GM19468 (cell line): ENCODE measurements around the gene TIMELESS.
"Not testable (repeated sequence)": the region's sequence is repeated elsewhere in the genome, so short reads cannot be mapped to it uniquely, and the experiment has no call there.

Source experiments
- ATAC-seq: cut with Tn5 transposase; IDR thresholded peaks from one replicate; pipeline ENCODE4 v1.9.1; 2021; ENCODE audit warnings: mild to moderate bottlenecking, moderate library complexity, moderate number of reproducible peaks; ENCODE audit not compliant: unreplicated experiment; ENCODE audit errors: extremely low read depth

TIMELESS gene, protein sequence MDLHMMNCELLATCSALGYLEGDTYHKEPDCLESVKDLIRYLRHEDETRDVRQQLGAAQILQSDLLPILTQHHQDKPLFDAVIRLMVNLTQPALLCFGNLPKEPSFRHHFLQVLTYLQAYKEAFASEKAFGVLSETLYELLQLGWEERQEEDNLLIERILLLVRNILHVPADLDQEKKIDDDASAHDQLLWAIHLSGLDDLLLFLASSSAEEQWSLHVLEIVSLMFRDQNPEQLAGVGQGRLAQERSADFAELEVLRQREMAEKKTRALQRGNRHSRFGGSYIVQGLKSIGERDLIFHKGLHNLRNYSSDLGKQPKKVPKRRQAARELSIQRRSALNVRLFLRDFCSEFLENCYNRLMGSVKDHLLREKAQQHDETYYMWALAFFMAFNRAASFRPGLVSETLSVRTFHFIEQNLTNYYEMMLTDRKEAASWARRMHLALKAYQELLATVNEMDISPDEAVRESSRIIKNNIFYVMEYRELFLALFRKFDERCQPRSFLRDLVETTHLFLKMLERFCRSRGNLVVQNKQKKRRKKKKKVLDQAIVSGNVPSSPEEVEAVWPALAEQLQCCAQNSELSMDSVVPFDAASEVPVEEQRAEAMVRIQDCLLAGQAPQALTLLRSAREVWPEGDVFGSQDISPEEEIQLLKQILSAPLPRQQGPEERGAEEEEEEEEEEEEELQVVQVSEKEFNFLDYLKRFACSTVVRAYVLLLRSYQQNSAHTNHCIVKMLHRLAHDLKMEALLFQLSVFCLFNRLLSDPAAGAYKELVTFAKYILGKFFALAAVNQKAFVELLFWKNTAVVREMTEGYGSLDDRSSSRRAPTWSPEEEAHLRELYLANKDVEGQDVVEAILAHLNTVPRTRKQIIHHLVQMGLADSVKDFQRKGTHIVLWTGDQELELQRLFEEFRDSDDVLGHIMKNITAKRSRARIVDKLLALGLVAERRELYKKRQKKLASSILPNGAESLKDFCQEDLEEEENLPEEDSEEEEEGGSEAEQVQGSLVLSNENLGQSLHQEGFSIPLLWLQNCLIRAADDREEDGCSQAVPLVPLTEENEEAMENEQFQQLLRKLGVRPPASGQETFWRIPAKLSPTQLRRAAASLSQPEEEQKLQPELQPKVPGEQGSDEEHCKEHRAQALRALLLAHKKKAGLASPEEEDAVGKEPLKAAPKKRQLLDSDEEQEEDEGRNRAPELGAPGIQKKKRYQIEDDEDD

DNA sequence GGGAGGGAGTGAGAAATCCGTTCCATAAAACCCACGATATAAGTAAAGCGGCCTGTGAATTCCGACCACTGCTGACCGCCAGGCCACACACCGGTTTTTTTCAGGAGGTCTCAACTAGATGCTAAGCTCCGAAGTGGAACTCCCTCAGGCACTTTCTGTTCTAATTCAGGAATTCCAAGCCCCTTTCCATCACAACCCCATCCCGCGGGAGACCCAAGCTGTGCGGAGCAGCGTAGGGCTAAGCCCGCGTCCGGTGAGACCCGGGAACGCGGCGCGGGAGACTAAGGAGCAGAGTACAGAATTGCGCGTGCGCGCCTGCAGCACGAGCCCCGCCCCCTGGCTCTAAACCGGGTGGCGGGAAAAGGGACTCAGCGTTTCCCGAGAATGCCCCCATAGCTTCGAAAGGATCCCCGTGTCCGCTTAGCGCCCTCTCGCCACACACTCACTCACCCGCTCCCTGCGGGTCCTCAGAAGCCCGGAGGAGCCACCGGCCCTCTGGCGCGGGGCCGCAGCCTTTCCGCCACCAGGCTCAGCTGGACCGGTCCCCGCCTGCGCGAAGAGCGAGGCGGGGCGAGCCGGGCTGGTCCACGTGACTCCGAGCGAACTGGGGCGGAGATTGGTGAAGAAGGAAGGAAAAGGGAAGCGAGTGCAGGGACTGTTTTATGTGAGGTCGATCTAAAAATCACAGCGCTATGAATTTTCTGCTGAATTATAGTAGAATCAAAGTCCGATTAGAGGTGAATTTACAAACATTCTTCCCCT, at the start of gene TIMELESS:
TIMELESS (minus strand) TSS at position 567 of the 762 bp plus-strand sequence. CDS start 15,256 bp downstream, outside the sequence.
- ATAC-seq: peak; percentile 68

DNA sequence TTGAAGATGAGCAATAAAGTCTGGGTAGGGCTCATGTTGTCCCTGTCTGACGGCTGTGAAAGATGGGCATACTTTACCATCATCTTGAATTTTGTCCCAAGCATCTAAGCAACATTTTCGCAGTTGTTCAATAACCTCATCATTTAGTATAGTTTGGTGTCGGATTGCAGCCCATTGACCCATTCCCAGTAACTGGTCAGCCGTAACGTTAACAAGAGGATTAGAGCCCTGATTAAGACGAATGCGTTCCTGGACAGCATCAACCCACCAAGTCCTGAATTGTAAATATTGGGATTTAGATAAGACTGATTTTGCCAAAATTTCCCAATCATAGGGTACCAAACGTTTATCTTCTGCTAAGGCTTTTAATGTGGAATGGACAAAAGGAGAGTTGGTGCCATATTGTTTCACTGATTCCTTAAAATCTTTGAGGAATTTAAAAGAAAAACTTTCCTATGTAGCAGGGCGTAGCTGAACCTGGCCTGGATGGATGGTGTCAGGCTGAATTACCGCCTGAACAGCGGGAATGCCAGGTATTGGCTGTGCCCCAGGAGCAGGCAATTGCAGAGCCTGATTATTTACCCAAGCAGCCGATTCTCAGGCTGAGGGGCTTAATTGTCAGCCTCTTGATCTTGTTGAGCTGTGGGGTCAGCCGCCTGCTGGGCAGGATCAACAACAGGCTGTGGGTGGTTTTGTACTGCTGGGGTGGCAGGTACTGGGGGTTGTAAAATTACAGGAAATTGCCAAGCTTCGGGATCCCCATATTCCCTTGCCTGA, 49.1 kb upstream of the TIMELESS start:
- not testable (repeated sequence) for ATAC-seq

GRCh38 chr12:56496704-56497103, 47.5 kb upstream of the TIMELESS start:
- not testable (repeated sequence) for ATAC-seq

- not testable (repeated sequence) for ATAC-seq
Observed at GRCh38 chr12:56494481-56494880, 45.3 kb upstream of the TIMELESS start.

DNA sequence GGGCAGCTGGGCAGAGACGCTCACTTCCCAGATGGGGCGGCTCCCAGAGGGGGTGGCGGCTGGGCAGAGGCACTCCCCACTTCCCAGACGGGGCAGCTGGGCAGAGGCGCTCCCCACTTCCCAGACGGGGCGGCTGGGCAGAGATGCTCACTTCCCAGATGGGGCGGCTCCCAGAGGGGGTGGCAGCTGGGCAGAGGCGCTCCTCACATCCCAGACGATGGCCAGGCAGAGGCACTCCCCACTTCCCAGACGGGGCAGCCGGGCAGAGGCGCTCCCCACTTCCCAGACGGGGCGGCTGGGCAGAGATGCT, 44.8 kb upstream of the TIMELESS start:
- not testable (repeated sequence) for ATAC-seq

- ATAC-seq: not testable (repeated sequence)
Observed at GRCh38 chr12:56493409-56494105, 44.3 kb upstream of the TIMELESS start.

- no peak for ATAC-seq
Observed at GRCh38 chr12:56490360-56490759, 41.1 kb upstream of the TIMELESS start.

- peak; percentile 79 for ATAC-seq
Observed at GRCh38 chr12:56488041-56488955, 39.1 kb upstream of the TIMELESS start, which contains the start of gene GLS2. Gene GLS2, minus strand, starts transcription at chr12:56488161. Its CDS starts 43 bp downstream, at chr12:56488118.

DNA sequence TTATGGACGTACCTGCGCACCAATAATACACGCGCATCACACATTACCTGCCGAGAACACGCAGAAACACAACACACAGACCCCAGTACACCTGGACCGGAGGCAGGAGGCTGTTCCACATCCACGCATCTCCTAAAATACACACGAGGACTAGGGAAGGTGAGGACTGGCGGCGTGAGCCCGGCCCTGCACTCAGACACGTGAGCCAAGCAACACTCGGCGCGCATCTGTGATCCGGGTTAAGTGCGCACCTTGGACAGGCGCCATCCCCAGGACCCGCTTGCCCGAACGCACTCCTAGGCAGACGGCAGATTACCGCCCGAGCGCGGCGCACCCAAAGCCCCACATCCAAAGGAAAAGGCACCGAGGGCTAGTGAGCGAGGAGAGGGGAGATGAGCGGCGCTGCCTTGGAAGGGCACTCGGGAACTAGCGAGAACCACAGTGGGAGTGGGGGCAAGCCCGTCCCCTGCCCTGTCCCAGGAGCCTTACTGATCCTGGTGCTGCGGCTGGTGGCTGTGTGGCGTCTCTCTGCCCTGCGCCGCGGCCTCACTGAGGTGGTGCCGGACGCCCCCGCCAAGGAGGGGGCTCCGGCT, 38.3 kb upstream of the TIMELESS start:
- no peak for ATAC-seq

GRCh38 chr12:56486694-56487093, 37.5 kb upstream of the TIMELESS start:
- ATAC-seq: no peak

DNA sequence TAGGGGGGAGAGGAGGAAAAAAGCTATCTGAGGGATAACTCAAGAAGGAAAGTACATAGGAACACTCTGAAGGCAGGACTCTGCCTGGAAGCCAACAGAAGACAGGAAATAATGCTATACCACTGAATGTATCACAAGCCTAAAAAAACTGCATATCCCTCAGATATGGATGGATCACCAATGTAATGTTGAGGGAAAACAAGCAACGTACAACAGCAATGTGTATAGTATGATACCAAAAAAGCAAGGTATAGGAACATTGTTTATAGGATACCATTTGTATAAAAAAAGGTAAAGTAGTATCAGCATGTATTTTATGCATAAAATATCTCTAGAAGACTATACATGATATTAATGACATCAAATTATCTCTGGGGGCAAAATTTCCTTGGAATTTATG, 35.3 kb upstream of the TIMELESS start:
- ATAC-seq: no peak

- no peak for ATAC-seq
Observed at GRCh38 chr12:56479625-56480024, 30.4 kb upstream of the TIMELESS start.

DNA sequence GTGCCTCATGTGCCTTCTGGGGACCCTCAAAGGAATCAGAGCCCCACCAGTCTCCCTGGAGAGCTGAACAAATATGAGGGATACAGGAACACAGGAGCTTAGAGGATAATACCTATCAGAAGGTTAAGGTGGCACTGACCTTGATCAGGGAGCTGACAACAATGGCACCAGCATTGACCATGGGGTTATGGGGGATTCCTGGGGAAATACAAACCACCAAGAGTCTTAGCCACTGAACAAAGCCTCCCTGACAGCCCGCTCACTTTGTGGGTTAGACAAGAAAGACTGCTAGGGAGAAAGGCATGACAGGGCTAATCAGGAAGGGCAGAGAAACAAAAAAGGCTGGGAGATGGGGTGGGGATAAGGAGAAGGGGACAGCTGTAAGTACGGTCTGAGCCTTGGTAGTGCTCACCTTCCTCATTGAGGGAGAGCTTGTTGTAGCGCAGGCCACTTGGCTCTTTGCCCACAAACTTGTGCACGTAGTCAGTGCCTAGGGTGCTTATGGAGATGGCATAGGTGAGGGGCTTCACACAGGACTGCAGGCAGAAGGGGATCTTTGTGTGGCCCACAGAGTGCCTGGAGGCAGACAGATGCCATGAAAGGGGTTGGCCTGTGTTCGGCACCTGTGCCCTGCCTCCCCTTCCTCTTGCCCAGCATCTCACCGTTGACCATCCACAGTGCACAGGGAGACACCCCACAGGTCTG, 28.4 kb upstream of the TIMELESS start:
- ATAC-seq: no peak

- ATAC-seq: no peak
Observed at GRCh38 chr12:56476972-56477432, 27.8 kb upstream of the TIMELESS start.

DNA sequence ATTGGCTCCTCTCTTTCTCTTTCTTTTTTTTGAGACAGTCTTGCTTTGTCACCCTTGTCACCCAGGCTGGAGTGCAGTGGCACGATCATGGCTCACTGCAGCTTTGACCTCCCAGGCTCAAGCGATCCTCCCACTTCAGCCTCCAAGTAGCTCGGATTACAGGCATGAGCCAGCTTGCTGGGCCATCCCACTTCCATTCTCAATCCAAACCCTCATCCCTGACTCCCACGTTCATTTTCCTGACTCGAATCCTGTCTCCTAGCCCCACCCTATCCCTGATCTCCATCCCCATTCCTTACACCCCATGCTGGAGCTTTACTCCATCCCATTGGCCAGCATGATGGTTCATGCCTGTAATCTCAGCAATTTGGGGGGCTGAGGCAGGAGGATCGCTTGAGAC, 26.9 kb upstream of the TIMELESS start:
- no peak for ATAC-seq

DNA sequence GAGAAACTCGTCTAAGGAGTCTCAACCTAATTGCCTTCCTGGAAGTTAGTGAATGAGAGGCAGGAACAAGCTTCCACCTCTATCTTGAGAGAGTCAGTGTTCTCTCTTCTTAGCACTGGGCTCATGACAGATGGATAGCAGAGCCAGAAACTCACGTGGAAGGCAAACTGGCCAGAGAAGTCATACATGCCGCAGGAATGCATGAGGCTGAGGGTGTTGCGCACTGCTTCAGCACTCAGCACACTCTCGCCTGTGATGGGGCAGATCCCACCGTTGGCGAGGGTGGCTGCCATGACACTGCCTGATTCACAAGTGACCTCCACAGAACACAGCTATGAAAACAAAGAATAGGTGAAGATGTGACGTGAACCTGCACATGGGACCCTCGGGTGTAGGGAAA, 25.2 kb upstream of the TIMELESS start:
- ATAC-seq: no peak
